Measurements from ENCODE around the gene SPATS2L. TPM values are rescaled to one million over a fixed set of nuclear protein-coding genes. Genes with fewer than 3 reads are reported as not detected.

Gene SPATS2L
- total RNA-seq, 1 donor from 2014 or later = 36.6 TPM

- TF ChIP-seq CTCF (IDR thresholded peaks at IDR 0.05) = no peak
- H3K36me3 ChIP-seq = peaks cover 14 to 39% of the 10 kb centered on the region in 2 donors
- no peaks in the 10 kb centered on the region for H3K4me1 ChIP-seq
- DNase-seq (ENCODE audit: low spot score in 2 of 2) = no peak
- H3K9me3 ChIP-seq = no peaks in the 10 kb centered on the region
- intact Hi-C loops (cut with DNase I) = no loop called here
- no peaks in the 10 kb centered on the region for H3K27me3 ChIP-seq
- H3K27ac ChIP-seq = no peak overlapping the region
- H3K4me3 ChIP-seq = no peak overlapping the region
Measured at GRCh38 chr2:200463452-200463851, 157.0 kb downstream of the SPATS2L start.

DNA sequence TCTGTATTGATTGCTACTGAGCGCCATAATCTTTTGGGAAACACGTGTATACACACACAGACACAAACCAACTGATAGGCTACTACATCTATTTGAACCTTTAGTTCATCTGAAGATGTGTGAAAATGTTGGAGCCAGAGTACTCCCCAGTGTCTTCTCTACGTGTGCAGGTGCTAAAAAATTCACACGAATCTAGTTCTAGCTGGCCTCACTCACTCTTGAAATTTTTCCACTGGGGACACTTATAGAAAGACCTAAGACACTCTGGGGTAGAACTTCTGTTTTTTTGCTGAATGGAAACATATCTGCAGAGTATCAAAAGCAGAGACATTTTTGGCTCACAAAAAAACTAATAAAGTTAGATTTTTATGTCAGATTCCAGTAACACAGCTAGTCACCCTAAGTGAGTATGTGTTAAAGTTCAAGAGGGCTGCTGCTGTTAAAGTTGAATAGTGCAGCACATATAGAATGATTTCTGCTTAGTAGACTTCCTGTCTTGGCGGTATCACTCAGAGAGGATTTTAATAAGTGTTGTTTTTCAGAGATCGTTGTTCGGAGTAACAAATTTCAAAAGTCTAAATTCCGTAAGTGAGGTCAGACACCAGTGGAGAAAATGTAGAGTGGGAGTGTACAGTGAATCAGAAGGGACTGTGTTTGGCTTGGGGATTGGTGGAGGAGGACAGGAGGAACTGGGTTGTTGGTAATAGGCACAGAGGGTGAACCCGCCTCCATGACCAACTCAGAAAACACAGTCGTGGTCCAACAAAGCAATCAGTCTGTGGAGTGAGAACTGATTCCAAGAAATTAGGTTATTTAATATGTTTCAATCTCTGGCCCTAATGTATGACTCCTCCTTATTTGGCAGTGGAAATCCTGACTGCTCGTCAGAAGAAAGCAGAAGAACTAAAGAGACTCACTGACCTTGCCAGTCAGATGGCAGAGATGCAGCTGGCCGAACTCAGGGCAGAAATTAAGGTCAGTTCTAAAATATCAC is 160.2 kb downstream of the SPATS2L start:
- no peak for TF ChIP-seq CTCF (IDR thresholded peaks at IDR 0.05)
- H3K9me3 ChIP-seq = no peaks in the 10 kb centered on the region
- H3K4me1 ChIP-seq = no peaks in the 10 kb centered on the region
- DNase-seq (ENCODE audit: low spot score in 2 of 2) = peak in 1 of 2 donors; percentile 80
- H3K4me3 ChIP-seq = peak overlapping the region in 1 of 2 donors; percentile 6
- intact Hi-C loops (cut with DNase I) = no loop called here
- peaks cover 19 to 52% of the 10 kb centered on the region in 2 donors for H3K36me3 ChIP-seq
- no peaks in the 10 kb centered on the region for H3K27me3 ChIP-seq
- peak overlapping the region; percentile 52 to 63 for H3K27ac ChIP-seq

DNA sequence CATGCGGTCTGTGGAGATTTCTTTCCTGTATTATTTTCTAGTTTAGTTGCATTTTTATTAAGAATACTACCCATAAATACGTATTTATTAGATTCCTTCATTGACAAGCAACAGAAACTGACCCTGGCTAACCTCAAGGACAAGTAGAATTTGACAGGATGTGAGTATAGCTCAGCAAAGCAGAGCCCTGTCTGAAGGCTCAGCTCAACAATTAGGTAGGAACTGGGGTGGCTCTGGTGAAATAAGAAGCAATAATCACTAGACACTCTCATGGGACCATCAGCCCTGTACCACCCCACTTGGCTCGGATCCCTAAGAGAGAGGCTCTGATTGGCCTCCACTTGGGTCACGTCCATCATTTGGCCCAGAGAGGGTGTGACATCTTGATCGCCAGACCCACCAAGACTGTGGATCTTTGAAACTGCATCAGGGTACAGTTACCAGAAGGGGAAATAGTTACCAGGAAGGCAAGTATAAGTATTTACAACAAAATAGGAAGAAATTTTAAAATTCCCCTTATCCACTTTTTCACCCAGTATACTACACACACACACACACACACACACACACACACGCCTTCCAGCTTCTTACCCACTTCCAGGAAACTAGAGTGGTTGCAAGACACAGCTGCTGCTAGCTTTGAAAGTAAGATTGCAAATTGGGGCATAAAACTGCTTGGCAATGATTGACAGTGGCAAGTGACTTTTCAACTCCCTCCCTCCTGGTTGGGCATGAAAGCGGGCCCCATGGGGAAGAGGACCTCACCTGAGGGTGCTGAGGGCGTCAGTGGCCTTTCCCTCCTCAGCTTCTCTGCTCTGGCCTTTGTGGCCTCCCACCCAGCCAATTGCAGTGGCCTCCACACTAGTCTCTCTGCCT is 161.6 kb downstream of the SPATS2L start:
- TF ChIP-seq CTCF (IDR thresholded peaks at IDR 0.05) = no peak
- no peak overlapping the region for H3K4me3 ChIP-seq
- H3K36me3 ChIP-seq = peaks cover 24 to 52% of the 10 kb centered on the region in 2 donors
- no peaks in the 10 kb centered on the region for H3K9me3 ChIP-seq
- DNase-seq (ENCODE audit: low spot score in 2 of 2) = no peak
- H3K27ac ChIP-seq = no peak overlapping the region
- intact Hi-C loops (cut with DNase I) = no loop called here
- no peaks in the 10 kb centered on the region for H3K4me1 ChIP-seq
- H3K27me3 ChIP-seq = no peaks in the 10 kb centered on the region

- no peak for TF ChIP-seq CTCF (IDR thresholded peaks at IDR 0.05)
- Histone ChIP-seq H3K27me3 (no peaks in the 10 kb centered on the region), H3K4me1 (no peaks in the 10 kb centered on the region), H3K9me3 (no peaks in the 10 kb centered on the region), H3K4me3 (no peak overlapping the region), H3K36me3 (peaks cover 30 to 61% of the 10 kb centered on the region in 2 donors), H3K27ac (no peak overlapping the region)
- DNase-seq (ENCODE audit: low spot score in 2 of 2) = no peak
- intact Hi-C loops (cut with DNase I) = loop anchor here (5.0 kb wide), 1 partner anchor 162 kb away; the partner anchor contains the start of gene SPATS2L
Measured at GRCh38 chr2:200469708-200470211, 163.3 kb downstream of the SPATS2L start.

DNA sequence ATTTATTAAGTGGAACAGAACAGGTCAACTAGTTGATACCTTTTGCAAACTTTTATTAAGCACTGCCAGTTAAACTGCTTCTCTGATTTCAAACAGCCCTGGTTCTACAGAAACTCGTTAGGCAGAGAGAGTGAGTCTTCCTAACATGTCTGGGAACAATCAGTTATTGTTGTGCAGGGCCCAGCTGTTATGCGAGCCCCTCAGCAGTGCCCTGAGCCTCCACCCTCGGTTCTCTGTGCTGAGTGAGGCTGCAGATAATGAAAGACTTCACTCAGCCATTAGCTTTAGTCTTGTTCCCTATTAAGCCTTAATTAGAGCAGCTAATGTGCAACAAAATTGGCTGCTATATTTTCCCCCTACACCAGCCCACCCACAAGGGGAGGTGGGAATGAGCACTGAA is 163.7 kb downstream of the SPATS2L start:
- H3K36me3 ChIP-seq = peaks cover 33 to 65% of the 10 kb centered on the region in 2 donors
- no peak overlapping the region for H3K27ac ChIP-seq
- no peak overlapping the region for H3K4me3 ChIP-seq
- H3K9me3 ChIP-seq = no peaks in the 10 kb centered on the region
- H3K27me3 ChIP-seq = no peaks in the 10 kb centered on the region
- no peak for DNase-seq (ENCODE audit: low spot score in 2 of 2)
- TF ChIP-seq CTCF (IDR thresholded peaks at IDR 0.05) = no peak
- intact Hi-C loops (cut with DNase I) = loop anchor here (5.0 kb wide), 1 partner anchor 163 kb away; the partner anchor contains the start of gene SPATS2L
- H3K4me1 ChIP-seq = no peaks in the 10 kb centered on the region
